Mammary epithelial cell (primary cell): ENCODE results near the gene COL24A1.
A peak's percentile ranks its signal among the peaks of the same experiment; 100 is the strongest.

Source experiments
- EZH2 ChIP-seq: IDR thresholded peaks from 2 replicates; pipeline ENCODE4 v1.6.1; 2012; ENCODE audit warnings: low read length, inconsistent platforms, borderline replicate concordance
- TF ChIP-seq, protein P1 (sequence below), 2 donors: IDR thresholded peaks in 1 of 2; conservative IDR thresholded peaks in 1 of 2; 2 replicates each; pipeline ENCODE4 v1.5.1; 2011 to 2012; ENCODE audit warnings: inconsistent platforms in 2 of 2, low read length in 2 of 2, mild to moderate bottlenecking in 2 of 2, control low read depth in 1 of 2, low read depth in 1 of 2; ENCODE audit not compliant: insufficient read depth in 1 of 2; ENCODE audit errors: extremely low read depth in 1 of 2

GRCh38 chr1:86146566-86146965 lies 10.0 kb downstream of the COL24A1 start:
- TF ChIP-seq, protein P1, sequence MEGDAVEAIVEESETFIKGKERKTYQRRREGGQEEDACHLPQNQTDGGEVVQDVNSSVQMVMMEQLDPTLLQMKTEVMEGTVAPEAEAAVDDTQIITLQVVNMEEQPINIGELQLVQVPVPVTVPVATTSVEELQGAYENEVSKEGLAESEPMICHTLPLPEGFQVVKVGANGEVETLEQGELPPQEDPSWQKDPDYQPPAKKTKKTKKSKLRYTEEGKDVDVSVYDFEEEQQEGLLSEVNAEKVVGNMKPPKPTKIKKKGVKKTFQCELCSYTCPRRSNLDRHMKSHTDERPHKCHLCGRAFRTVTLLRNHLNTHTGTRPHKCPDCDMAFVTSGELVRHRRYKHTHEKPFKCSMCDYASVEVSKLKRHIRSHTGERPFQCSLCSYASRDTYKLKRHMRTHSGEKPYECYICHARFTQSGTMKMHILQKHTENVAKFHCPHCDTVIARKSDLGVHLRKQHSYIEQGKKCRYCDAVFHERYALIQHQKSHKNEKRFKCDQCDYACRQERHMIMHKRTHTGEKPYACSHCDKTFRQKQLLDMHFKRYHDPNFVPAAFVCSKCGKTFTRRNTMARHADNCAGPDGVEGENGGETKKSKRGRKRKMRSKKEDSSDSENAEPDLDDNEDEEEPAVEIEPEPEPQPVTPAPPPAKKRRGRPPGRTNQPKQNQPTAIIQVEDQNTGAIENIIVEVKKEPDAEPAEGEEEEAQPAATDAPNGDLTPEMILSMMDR (conservative IDR thresholded peaks at IDR 0.05 in 1 of 2, IDR thresholded peaks at IDR 0.05 in 1 of 2; ENCODE audit: extremely low read depth in 1 of 2, insufficient read depth in 1 of 2, low read depth in 1 of 2, low read length in 2 of 2) = peak in 1 of 2 donors; percentile 7
- no peak for TF ChIP-seq EZH2
